Measurements from ENCODE around the gene NLGN1.

The NLGN1 gene

DNA sequence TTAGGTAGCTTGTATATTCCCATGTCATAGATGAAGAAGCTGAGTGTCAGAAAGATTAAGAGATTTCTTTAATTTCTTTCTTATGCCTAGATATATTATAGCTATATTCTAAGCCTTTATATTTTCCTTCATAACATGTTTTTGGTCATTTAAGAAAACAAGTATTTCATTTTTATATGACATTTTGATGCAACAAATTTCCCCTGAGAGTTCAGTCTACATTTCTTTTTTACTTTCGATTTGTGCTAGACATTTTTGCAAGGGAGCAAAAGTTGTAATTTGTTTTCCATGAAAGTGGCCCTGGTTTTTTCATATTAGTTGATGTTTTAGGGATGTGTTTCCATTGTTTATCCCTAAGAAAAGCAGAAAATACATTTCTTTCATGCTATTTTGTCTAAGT lies 344.9 kb downstream of the NLGN1 start:
- H3K9ac ChIP-seq, result no peak overlapping the region
- no peak overlapping the region for H3K4me3 ChIP-seq
- no peaks in the 10 kb centered on the region for H3K4me1 ChIP-seq
- TF ChIP-seq Cebpa-rat (IDR thresholded peaks at IDR 0.05), result no peak
- H3K27me3 ChIP-seq, result no peaks in the 10 kb centered on the region
- no peaks in the 10 kb centered on the region for H3K36me3 ChIP-seq
- H3K4me2 ChIP-seq, result no peak overlapping the region
- no peak overlapping the region for H3K27ac ChIP-seq
- H4K20me1 ChIP-seq, result no peaks in the 10 kb centered on the region
- H3K9me3 ChIP-seq, result no peaks in the 10 kb centered on the region

- Histone ChIP-seq H3K9me3 (no peaks in the 10 kb centered on the region), H3K9ac (no peak overlapping the region), H3K36me3 (no peaks in the 10 kb centered on the region), H3K4me1 (no peaks in the 10 kb centered on the region), H4K20me1 (no peaks in the 10 kb centered on the region), H3K4me3 (no peak overlapping the region), H3K27me3 (no peaks in the 10 kb centered on the region), H3K27ac (no peak overlapping the region), H3K4me2 (no peak overlapping the region)
- TF ChIP-seq Cebpa-rat (IDR thresholded peaks at IDR 0.05), result no peak
Measured at GRCh38 chr3:173743111-173743510, 345.6 kb downstream of the NLGN1 start.

DNA sequence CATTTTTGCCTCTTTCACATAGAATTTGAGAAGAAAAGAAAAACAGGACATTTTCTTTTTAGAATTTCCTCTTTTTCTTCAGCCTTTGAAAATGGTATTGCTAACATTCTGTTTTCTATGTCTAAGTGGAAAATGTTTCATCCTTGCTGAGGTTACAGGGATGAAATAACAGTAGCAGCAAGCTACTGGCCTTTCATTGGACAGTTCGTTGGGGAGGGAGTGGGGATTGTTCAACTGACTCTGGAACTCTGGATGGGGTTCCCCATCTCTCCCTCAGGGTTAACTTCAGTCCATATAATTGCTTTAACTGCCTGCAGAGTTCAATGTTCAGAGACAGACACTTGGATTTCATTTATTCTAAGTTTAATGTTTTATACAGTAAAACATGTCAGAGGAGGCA lies 346.0 kb downstream of the NLGN1 start:
- Histone ChIP-seq H3K4me3 (no peak overlapping the region), H3K36me3 (no peaks in the 10 kb centered on the region), H3K4me1 (no peaks in the 10 kb centered on the region), H3K4me2 (no peak overlapping the region), H3K9me3 (no peaks in the 10 kb centered on the region), H3K27me3 (no peaks in the 10 kb centered on the region), H4K20me1 (no peaks in the 10 kb centered on the region), H3K27ac (no peak overlapping the region), H3K9ac (no peak overlapping the region)
- no peak for TF ChIP-seq Cebpa-rat (IDR thresholded peaks at IDR 0.05)

GRCh38 chr3:173744479-173744878 lies 346.9 kb downstream of the NLGN1 start:
- no peak for TF ChIP-seq Cebpa-rat (IDR thresholded peaks at IDR 0.05)
- no peak overlapping the region for H3K9ac ChIP-seq
- H3K27ac ChIP-seq, result no peak overlapping the region
- H4K20me1 ChIP-seq, result no peaks in the 10 kb centered on the region
- H3K4me1 ChIP-seq, result no peaks in the 10 kb centered on the region
- no peak overlapping the region for H3K4me3 ChIP-seq
- H3K9me3 ChIP-seq, result no peaks in the 10 kb centered on the region
- H3K4me2 ChIP-seq, result no peak overlapping the region
- H3K36me3 ChIP-seq, result no peaks in the 10 kb centered on the region
- no peaks in the 10 kb centered on the region for H3K27me3 ChIP-seq

- Histone ChIP-seq H3K36me3 (no peaks in the 10 kb centered on the region), H3K9me3 (no peaks in the 10 kb centered on the region), H4K20me1 (no peaks in the 10 kb centered on the region), H3K4me2 (no peak overlapping the region), H3K4me1 (no peaks in the 10 kb centered on the region), H3K4me3 (no peak overlapping the region), H3K9ac (no peak overlapping the region), H3K27ac (no peak overlapping the region), H3K27me3 (no peaks in the 10 kb centered on the region)
- TF ChIP-seq Cebpa-rat (IDR thresholded peaks at IDR 0.05), result no peak
Measured at GRCh38 chr3:173744895-173745294, 347.4 kb downstream of the NLGN1 start.

- H4K20me1 ChIP-seq, result no peaks in the 10 kb centered on the region
- H3K9me3 ChIP-seq, result no peaks in the 10 kb centered on the region
- no peaks in the 10 kb centered on the region for H3K36me3 ChIP-seq
- H3K27ac ChIP-seq, result no peak overlapping the region
- H3K4me2 ChIP-seq, result no peak overlapping the region
- no peak overlapping the region for H3K9ac ChIP-seq
- H3K4me1 ChIP-seq, result no peaks in the 10 kb centered on the region
- H3K4me3 ChIP-seq, result no peak overlapping the region
- no peak for TF ChIP-seq Cebpa-rat (IDR thresholded peaks at IDR 0.05)
- H3K27me3 ChIP-seq, result no peaks in the 10 kb centered on the region
Measured at GRCh38 chr3:173745952-173746682, 348.6 kb downstream of the NLGN1 start.

DNA sequence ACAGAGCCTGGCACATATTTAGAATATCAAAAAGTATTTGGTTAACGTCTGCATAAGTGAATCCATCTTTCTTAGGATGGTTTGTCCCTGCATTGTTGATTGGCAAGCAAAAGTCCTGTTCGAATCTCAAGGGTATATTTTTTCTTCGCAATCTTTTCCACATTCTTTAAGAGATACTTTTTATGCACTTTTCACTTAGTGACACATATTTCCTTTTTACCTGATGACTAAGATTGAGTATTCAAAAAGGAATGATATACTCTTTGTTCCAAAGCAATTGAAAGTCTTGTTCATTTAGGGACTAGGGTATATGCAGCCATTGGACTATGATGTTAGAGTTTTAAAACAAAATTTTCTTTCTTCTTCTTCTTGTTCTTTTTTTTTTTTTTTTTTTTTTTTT lies 349.9 kb downstream of the NLGN1 start:
- Histone ChIP-seq H3K27ac (no peak overlapping the region), H3K9me3 (no peaks in the 10 kb centered on the region), H4K20me1 (no peaks in the 10 kb centered on the region), H3K27me3 (no peaks in the 10 kb centered on the region), H3K4me3 (no peak overlapping the region), H3K36me3 (no peaks in the 10 kb centered on the region), H3K9ac (no peak overlapping the region), H3K4me1 (no peaks in the 10 kb centered on the region), H3K4me2 (no peak overlapping the region)
- no peak for TF ChIP-seq Cebpa-rat (IDR thresholded peaks at IDR 0.05)

DNA sequence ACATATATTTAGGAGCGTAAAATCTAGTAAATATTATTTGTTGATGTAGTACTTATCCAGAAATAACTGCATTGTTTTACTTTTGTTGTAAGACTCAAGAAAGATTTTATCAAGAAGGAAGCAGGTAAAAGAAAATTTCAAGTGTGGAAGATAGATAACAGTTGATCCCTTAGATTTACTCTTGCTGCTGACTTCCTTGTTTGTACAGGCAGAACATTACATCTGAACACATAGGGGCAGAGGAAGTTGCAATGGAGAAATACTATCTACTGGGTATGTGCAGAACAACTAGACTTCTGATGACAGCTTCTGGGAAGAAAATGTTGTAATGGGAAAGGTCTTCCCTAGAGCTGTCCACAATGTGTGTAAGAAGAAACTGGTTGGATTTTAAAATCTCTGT lies 350.6 kb downstream of the NLGN1 start:
- no peak overlapping the region for H3K4me3 ChIP-seq

GRCh38 chr3:173750095-173750494 lies 352.6 kb downstream of the NLGN1 start:
- Histone ChIP-seq H3K4me1 (no peaks in the 10 kb centered on the region), H4K20me1 (no peaks in the 10 kb centered on the region), H3K27me3 (no peaks in the 10 kb centered on the region), H3K27ac (no peak overlapping the region), H3K9ac (no peak overlapping the region), H3K36me3 (no peaks in the 10 kb centered on the region), H3K4me3 (no peak overlapping the region), H3K9me3 (no peaks in the 10 kb centered on the region), H3K4me2 (no peak overlapping the region)
- TF ChIP-seq Cebpa-rat (IDR thresholded peaks at IDR 0.05), result no peak

More for the DNA sequence above, 350.6 kb downstream of the NLGN1 start:
- TF ChIP-seq Cebpa-rat (IDR thresholded peaks at IDR 0.05), result no peak
- no peaks in the 10 kb centered on the region for H3K9me3 ChIP-seq
- no peaks in the 10 kb centered on the region for H4K20me1 ChIP-seq
- H3K9ac ChIP-seq, result no peak overlapping the region
- H3K27ac ChIP-seq, result no peak overlapping the region
- H3K27me3 ChIP-seq, result no peaks in the 10 kb centered on the region
- no peak overlapping the region for H3K4me2 ChIP-seq
- no peaks in the 10 kb centered on the region for H3K36me3 ChIP-seq
- H3K4me1 ChIP-seq, result no peaks in the 10 kb centered on the region

DNA sequence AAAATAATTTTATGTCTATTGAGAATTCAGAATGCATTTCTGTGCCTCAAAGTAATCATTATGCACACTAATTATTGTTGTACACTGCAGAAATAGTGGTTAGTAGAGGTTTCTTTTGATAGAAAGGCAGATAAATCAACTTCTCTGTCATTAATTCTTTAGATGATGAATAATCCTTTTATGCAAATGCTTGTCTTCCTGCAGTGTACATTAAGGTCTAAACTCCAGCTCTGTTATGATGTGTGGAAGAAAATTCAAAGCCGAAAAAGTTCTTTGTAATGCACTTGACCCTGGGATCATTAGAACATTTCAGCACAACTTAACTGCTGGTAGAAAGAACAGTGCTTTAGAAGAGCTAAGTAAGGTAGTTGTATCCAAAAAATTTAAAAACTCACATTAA lies 353.0 kb downstream of the NLGN1 start:
- H3K36me3 ChIP-seq, result no peaks in the 10 kb centered on the region
- H3K27ac ChIP-seq, result no peak overlapping the region
- no peaks in the 10 kb centered on the region for H3K4me1 ChIP-seq
- no peak overlapping the region for H3K9ac ChIP-seq
- no peak for TF ChIP-seq Cebpa-rat (IDR thresholded peaks at IDR 0.05)
- H4K20me1 ChIP-seq, result no peaks in the 10 kb centered on the region
- no peak overlapping the region for H3K4me2 ChIP-seq
- H3K9me3 ChIP-seq, result no peaks in the 10 kb centered on the region
- no peaks in the 10 kb centered on the region for H3K27me3 ChIP-seq
- H3K4me3 ChIP-seq, result no peak overlapping the region

GRCh38 chr3:173753593-173753992 lies 356.0 kb downstream of the NLGN1 start:
- TF ChIP-seq Cebpa-rat (IDR thresholded peaks at IDR 0.05), result no peak
- Histone ChIP-seq H3K4me3 (no peak overlapping the region), H3K4me2 (no peak overlapping the region), H3K9me3 (no peaks in the 10 kb centered on the region), H3K36me3 (no peaks in the 10 kb centered on the region), H3K9ac (no peak overlapping the region), H3K27me3 (no peaks in the 10 kb centered on the region), H3K27ac (no peak overlapping the region), H4K20me1 (no peaks in the 10 kb centered on the region), H3K4me1 (no peaks in the 10 kb centered on the region)

All from BLaER1 (cell line).